Ovary (tissue), 9 donors: ENCODE data around the gene KCNMB1. TPM values are rescaled to one million over a fixed set of nuclear protein-coding genes. Genes with fewer than 3 reads are reported as not detected.

Experiments used
- DNase-seq, 5 donors: peaks; one replicate each; pipeline ENCODE4 v3.0.0-alpha.2; 2019 to 2020
- H3K27ac ChIP-seq, 2 donors: fragments of 200-600 bp; one replicate each; pipeline versions ENCODE4 v1.5.1 to v1.8.0; 2019 to 2022
- H3K27me3 ChIP-seq: fragments of 200-600 bp; one replicate; pipeline ENCODE4 v1.8.0; 2022
- H3K36me3 ChIP-seq: fragments of 200-600 bp; sonication (generic); one replicate; pipeline ENCODE4 v1.5.1; 2019
- H3K4me1 ChIP-seq: one replicate; pipeline ENCODE4 v1.8.1; 2013; ENCODE audit warnings: mild to moderate bottlenecking, moderate library complexity; ENCODE audit not compliant: insufficient read depth
- H3K4me3 ChIP-seq: fragments of 200-600 bp; sonication (generic); one replicate; pipeline ENCODE4 v1.5.1; 2017
- H3K9me3 ChIP-seq, 2 donors: fragments of 200-600 bp in 1 of 2; sonication (generic) in 1 of 2; one replicate each; pipeline versions ENCODE4 v1.5.1 to v1.8.1; 2013 to 2019; ENCODE audit warnings: mild to moderate bottlenecking in 1 of 2, moderate library complexity in 1 of 2
- EP300 ChIP-seq: sonication (generic); formaldehyde crosslinking; IDR thresholded peaks from one replicate; pipeline ENCODE4 v1.6.1; 2017; ENCODE audit warnings: antibody characterized with exemption
- POLR2A ChIP-seq: fragments of 450-650 bp; IDR thresholded peaks from one replicate; pipeline ENCODE4 v1.6.1; 2017; ENCODE audit warnings: antibody characterized with exemption, mild to moderate bottlenecking, moderate library complexity
- WGBS, 3 donors: extraction: QIAGEN DNeasy Blood & Tissue Kit in 1 of 3; methylation state at CpG; one replicate each; pipeline versions ENCODE4 v1.1.5 to v1.1.7; 2013 to 2017; 5-methylcytosine and 5-hydroxymethylcytosine counted together
- intact Hi-C, 4 donors: fragments of 100-400 bp; cut with DNase I; formaldehyde crosslinking; loops; one replicate each; pipeline versions ENCODE4 v1.11.0 to v1.15.1; 2022 to 2023
- polyA plus RNA-seq, 2 donors: library from polyadenylated mRNA; stranded (reverse); fragments of 200-250 nt in 1 of 2; fragments of 350-450 nt in 1 of 2; fragmentation: Illumina TruSeq in 1 of 2; extraction: RNeasy Lipid Tissue Mini Kit (QIAGEN cat#74804) in 1 of 2; gene quantifications; one replicate each; pipeline ENCODE4 v1.2.3, GENCODE V29; 2013 to 2014
- total RNA-seq, 7 donors: library from RNA; depleted of rRNA in 2 of 7; stranded (reverse); fragments of >200 nt in 2 of 7; fragmentation: NEBNext Ultra II Directional in 3 of 7; extraction: Animal tissue kit (Norgen Biotek cat#: 25700) in 3 of 7; gene quantifications; one replicate each; pipeline versions ENCODE4 v1.1.0 to v1.2.4, GENCODE V29; 2016 to 2023
- TF ChIP-seq, protein P1 (sequence below), 3 donors: fragments of 450-650 bp in 2 of 3; fragments of 200-600 bp in 1 of 3; IDR thresholded peaks; one replicate each; pipeline versions ENCODE4 v1.5.1 to v1.8.0; 2016 to 2022; ENCODE audit warnings: antibody characterized with exemption in 3 of 3, mild to moderate bottlenecking in 1 of 3
- donor health status: DM: no; HTN: no; CAD: no; lungs with moderate emphysema.
- donor health status: DM: no; HTN: no; CAD: no.
- donor health status: Bipolar disorder and iron deficiency.
- donor health status: DM: yes; HTN: yes; CAD: no.
- donor health status: DM: no; HTN: no; CAD: no.
- donor health status: DM: yes; HTN: yes; CAD: no.

KCNMB1 gene
- total and polyA plus RNA-seq, 9 donors = 0.24 to 13.6 (median 2.7) TPM

DNA sequence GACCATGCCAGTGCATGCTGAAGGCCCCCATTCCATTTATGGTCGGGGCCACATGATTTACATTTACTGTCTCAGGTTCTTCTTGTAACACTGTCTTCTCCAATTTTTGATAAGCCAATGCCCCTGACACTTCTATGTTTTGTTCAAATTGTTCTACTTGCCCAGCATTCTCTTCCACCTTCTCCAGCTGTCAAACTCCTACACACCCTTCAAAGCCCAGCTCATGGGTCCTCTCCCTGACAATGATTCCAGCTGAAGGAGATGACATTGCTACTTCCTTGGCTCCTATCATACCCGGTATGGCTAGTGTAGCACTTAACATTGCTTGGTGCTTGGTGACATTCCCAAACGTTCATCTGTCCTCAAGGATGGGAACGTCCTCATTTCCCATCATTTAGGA is 41.1 kb upstream of the KCNMB1 start:
- TF ChIP-seq, protein P1, sequence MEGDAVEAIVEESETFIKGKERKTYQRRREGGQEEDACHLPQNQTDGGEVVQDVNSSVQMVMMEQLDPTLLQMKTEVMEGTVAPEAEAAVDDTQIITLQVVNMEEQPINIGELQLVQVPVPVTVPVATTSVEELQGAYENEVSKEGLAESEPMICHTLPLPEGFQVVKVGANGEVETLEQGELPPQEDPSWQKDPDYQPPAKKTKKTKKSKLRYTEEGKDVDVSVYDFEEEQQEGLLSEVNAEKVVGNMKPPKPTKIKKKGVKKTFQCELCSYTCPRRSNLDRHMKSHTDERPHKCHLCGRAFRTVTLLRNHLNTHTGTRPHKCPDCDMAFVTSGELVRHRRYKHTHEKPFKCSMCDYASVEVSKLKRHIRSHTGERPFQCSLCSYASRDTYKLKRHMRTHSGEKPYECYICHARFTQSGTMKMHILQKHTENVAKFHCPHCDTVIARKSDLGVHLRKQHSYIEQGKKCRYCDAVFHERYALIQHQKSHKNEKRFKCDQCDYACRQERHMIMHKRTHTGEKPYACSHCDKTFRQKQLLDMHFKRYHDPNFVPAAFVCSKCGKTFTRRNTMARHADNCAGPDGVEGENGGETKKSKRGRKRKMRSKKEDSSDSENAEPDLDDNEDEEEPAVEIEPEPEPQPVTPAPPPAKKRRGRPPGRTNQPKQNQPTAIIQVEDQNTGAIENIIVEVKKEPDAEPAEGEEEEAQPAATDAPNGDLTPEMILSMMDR (IDR thresholded peaks at IDR 0.05) = no peak
- no peak for TF ChIP-seq EP300
- TF ChIP-seq POLR2A = no peak
- Histone ChIP-seq H3K27ac (no peak overlapping the region), H3K9me3 (no peaks in the 10 kb centered on the region), H3K4me1 (no peaks in the 10 kb centered on the region), H3K4me3 (no peak overlapping the region), H3K27me3 (no peaks in the 10 kb centered on the region), H3K36me3 (no peaks in the 10 kb centered on the region)
- 72 to 84% (median 81%) methylated on average over 4 of the region's 4 CpGs for WGBS, 3 donors
- no peak for DNase-seq
- intact Hi-C loops = no loop called here

GRCh38 chr5:170429014-170429413 is 39.8 kb upstream of the KCNMB1 start:
- Histone ChIP-seq H3K36me3 (no peaks in the 10 kb centered on the region), H3K27me3 (no peaks in the 10 kb centered on the region), H3K4me1 (no peaks in the 10 kb centered on the region), H3K4me3 (no peak overlapping the region), H3K9me3 (no peaks in the 10 kb centered on the region), H3K27ac (no peak overlapping the region)
- intact Hi-C loops = no loop called here
- TF ChIP-seq, protein P1 (IDR thresholded peaks at IDR 0.05) = no peak
- no peak for TF ChIP-seq EP300
- WGBS, 3 donors = 61 to 70% (median 64%) methylated on average over 7 of the region's 7 CpGs
- DNase-seq = no peak

DNA sequence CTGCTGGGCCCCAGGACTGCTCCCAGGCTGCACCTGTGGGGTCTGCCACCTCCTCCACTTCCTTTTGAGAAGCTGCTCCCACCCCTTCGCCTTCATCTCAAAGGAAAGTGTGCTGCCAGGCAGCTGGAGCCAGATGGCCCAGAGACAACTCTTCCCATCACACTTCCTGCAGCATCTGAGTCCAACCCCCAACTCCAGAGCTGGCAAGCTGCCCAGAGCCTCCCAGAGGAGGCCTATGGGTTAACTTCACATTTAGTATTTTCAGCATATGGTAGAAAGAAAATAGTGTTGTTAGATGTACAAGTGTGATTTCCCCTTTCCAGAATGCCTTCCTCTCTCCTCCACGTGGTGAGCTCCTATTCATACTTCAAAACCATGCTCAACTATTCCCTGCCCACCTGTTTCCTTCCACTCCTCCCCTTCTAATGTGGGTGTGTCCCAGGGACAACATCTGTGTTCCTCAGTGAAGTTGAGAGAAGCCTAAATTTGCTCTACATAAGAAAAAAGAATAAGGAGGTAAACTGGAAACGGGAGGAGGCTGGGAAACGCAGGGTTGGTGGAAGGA is 38.6 kb upstream of the KCNMB1 start:
- intact Hi-C loops = no loop called here
- no peak for TF ChIP-seq POLR2A
- TF ChIP-seq, protein P1 (IDR thresholded peaks at IDR 0.05) = no peak
- 28 to 49% (median 28%) methylated on average over 4 of the region's 4 CpGs for WGBS, 3 donors
- Histone ChIP-seq H3K4me1 (no peaks in the 10 kb centered on the region), H3K27ac (no peak overlapping the region), H3K36me3 (no peaks in the 10 kb centered on the region), H3K9me3 (no peaks in the 10 kb centered on the region), H3K27me3 (no peaks in the 10 kb centered on the region), H3K4me3 (no peak overlapping the region)
- no peak for DNase-seq

GRCh38 chr5:170426786-170427185 is 37.6 kb upstream of the KCNMB1 start:
- intact Hi-C loops = no loop called here
- Histone ChIP-seq H3K27ac (no peak overlapping the region), H3K36me3 (no peaks in the 10 kb centered on the region), H3K4me3 (no peak overlapping the region), H3K27me3 (no peaks in the 10 kb centered on the region), H3K9me3 (no peaks in the 10 kb centered on the region), H3K4me1 (no peaks in the 10 kb centered on the region)
- no peak for DNase-seq
- TF ChIP-seq POLR2A = no peak
- no peak for TF ChIP-seq EP300
- TF ChIP-seq, protein P1 (IDR thresholded peaks at IDR 0.05) = no peak
- 81 to 85% (median 81%) methylated on average over 6 of the region's 6 CpGs for WGBS, 3 donors
